GM15510 (cell line): ENCODE measurements around the gene TMEM229B.

Experiments used
- POLR2A ChIP-seq: IDR thresholded peaks from 3 replicates; pipeline ENCODE4 v1.6.1; 2011; ENCODE audit warnings: borderline replicate concordance; ENCODE audit not compliant: insufficient read length; ENCODE audit errors: extremely low read depth

The TMEM229B gene

GRCh38 chr14:67505254-67505653 lies 16.7 kb upstream of the TMEM229B start:
- TF ChIP-seq POLR2A = no peak

DNA sequence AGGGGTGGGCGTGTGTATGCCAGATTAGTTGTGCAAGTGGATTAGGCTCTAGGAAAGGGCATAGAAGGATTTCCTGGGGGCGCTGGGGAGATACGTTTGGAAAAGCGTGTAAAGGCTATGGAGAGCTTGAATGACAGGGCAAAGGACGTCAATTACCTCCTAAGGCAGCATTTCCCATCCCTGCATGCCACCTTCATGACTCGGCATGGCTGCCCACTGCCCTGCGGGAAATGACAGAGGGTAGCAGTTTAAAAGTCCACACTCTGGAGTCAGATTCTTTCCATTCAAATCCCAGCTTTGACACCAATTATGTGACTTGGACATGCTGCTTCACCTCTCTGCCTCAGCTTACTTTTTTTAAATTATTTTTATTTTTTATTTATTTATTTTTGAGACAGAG lies 14.8 kb upstream of the TMEM229B start:
- TF ChIP-seq POLR2A = no peak

- TF ChIP-seq POLR2A = no peak
Observed at GRCh38 chr14:67502867-67503266, 14.3 kb upstream of the TMEM229B start.

GRCh38 chr14:67501670-67502069 lies 13.1 kb upstream of the TMEM229B start:
- TF ChIP-seq POLR2A = no peak

DNA sequence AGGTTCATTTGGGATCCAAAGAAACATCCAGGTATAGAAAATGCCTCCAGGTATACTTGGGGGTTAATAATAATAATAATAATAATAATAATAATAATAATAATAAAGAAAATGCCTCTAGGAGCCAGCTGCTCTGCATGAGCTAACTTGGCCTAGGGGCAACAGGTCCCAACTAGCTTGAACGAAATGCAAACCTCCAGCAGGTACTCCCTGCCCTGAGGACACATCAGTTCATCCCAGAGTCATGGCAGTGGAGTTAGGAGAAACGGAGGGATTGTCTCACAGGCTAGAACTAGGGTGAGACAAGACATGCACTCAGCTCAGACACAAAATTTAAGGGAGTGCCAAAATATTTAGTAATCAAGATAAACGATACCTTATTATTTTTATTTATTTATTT lies 12.5 kb upstream of the TMEM229B start:
- no peak for TF ChIP-seq POLR2A

DNA sequence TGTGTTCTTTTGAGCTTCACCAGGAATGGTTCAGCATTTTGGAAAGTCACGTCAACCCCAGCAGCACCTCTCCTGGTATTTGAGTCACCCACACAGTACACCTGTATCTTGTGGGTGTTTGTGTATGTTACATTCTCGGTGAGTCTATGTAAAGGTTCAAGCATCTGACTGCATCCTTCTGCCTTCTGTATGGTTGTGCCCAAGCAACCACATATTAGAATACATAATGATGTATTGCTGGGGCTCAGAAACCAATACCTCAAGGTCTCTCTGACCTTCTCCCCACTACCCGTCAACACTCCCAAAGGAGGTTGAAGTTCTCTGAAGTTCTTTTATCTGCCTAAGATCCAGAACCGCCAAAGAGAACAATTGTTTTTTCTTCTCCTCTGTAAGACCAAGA lies 9.2 kb upstream of the TMEM229B start:
- no peak for TF ChIP-seq POLR2A

DNA sequence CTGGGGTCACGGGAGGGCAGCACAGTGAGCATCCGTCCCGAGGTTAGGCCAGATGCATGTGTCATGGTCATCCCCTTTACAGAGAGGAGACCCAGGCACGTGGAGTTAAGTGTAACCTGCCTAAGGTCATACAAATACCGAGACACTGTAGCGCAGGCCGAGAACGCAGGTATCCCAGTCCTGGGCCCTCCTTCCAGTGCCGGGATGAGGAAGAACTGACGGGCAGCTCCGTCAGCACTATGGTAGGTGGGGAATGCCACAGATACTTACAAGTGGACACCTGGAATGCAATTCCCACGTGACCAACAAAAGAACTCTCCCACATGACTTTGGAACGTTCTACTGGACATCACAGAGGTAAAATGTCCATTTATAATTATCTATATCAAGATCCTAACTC lies 8.7 kb upstream of the TMEM229B start:
- TF ChIP-seq POLR2A = no peak

DNA sequence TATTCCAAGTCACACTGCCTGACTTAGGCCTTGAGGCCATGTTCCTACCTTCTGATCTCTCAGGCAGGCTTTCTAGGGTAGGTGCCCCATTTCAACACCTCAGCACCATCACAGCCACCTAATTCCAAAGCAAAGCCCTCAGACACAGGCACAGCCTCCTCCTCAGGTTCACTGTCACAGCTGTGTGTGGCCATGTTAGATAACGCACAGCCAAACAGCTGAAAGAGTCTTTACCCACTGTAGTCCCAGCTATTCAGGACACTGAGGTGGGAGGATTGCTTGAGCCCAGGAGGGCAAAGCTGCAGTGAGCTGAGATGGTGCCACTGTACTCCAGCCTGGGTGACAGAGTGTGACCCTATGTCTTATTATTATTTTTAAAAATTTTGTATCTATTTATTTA lies 7.3 kb upstream of the TMEM229B start:
- TF ChIP-seq POLR2A = no peak

DNA sequence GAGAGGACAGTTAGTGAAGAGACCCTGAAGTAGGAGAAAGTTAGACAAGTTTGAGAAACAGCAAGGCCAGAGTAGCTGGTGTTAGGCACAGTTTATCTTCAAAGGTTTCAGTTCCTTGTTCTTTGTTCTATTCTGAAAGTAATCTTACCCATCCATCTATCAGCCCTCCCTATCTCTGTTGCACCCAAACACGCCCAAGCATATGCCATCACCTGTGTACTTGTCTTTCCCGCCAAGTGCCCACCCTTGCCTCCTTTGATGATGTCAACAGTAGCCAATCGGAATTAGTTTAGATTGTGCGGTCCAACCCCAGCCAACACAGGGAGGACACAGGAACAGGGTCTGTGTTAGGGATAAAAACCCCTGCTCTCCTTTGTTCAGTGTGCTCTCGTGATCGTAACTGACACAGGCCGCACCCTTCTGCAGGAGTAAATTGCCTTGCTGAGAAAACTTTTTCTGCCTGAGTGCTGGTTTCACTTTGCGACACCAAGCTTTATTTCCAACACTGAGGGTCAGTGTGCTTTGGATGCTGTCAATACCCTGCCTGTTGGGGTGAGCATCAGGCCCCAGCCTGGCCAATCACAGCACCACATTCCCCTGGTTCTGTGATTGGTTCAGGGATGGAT lies 4.7 kb upstream of the TMEM229B start:
- no peak for TF ChIP-seq POLR2A

DNA sequence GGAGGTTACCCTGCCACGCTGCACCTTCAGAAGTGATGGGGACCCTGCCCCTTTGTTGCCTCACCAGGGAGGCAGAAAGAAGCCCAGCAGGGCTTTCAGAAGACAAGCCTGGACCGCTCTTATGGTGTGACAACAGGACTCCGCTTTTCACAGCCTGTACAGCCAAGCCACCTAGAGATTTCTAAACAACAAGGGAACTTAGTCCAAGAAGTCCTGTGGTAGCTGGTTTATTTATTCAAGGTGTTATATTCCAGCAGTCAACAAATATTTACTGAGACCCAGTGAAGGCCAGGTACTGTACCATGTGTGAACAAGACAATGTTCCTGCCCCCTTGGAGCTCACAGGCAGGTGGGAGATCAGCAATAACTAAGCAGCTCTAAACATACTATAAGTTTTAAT lies 4.0 kb upstream of the TMEM229B start:
- TF ChIP-seq POLR2A = no peak

GRCh38 chr14:67491741-67492507 lies 3.4 kb upstream of the TMEM229B start:
- TF ChIP-seq POLR2A = no peak

DNA sequence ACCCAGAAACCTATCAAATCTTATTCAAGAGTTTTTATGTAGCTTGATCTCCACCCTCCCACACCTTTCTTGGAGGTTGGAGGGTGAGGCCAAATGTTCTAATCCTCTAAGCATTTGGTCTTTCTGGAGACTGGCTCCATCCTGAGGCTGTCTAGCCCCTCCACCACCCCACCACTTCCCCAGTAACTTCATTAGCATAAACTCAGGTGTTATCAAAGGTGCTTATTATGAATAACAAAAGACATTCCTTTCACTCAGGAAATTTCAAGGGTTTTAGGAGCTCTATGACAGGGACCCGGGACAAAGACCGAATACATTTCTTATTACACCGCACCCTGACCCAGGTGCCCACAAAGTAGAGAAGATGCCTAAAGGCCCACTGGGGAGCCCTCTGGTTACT lies 2.8 kb upstream of the TMEM229B start:
- TF ChIP-seq POLR2A = no peak

DNA sequence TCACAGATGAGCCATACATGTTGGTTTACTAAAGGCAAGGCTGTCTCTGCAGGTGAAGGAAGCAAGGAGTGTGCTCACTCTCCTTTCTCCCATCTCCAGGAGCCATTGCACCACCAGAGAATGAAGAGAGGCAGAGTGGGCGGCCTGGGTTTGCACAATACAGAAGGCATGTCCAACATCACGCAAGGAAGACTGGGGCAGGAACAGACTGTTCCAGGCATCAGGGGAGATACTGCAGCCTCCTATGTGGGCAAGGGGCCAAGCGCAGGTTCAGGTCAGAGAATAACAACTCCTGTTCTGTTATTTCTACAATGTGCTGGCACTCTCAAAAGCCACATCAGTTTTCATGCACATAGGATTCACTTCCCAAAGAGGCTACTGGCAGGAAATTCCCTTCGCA lies 1.7 kb upstream of the TMEM229B start:
- no peak for TF ChIP-seq POLR2A

- no peak for TF ChIP-seq POLR2A
Observed at GRCh38 chr14:67487332-67487731, 1.2 kb downstream of the TMEM229B start.

GRCh38 chr14:67486890-67487289 lies 1.6 kb downstream of the TMEM229B start:
- TF ChIP-seq POLR2A = no peak

DNA sequence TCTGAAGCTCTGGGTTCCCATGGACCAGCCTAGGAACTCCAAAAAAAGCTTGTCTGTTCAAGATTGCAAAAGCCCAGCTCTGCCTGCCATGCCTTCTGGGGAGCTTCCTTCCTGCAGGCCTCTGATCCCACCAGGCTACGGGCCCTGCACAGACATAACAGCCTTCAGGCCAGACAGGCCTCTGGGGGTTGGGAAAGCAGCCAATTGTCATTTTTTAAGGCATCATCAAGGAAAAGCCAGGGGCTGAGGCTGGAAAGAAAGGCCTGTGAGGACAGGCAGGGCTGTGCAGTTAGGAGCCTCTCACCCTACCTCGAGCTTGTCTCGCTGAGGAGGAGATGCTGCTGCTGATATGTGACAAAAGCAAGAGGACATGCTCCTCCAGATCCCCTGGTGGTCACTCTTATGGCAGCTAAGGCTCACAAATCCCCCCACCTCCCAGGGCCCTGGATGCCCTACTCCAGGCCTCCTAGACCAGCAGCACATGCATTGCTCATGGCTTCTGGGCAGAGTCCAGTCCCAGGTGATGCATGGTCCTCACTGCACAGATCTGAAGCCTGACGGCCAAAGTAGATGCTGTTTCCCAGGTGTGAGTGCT lies 2.9 kb downstream of the TMEM229B start:
- no peak for TF ChIP-seq POLR2A
